Activated naive CD8-positive, alpha-beta T cell treated with anti-CD3 and anti-CD28 coated beads for 36 hours (primary cell): ENCODE results near the gene RNF146. TPM values are rescaled to one million over a fixed set of nuclear protein-coding genes. Genes with fewer than 3 reads are reported as not detected.
A peak's percentile ranks its signal among the peaks of the same experiment; 100 is the strongest.

Experiments
- DNase-seq: peaks from one replicate; pipeline ENCODE4 v3.0.0; 2021
- H3K27ac Mint-ChIP-seq: one replicate; pipeline ENCODE4 v1.8.0; 2022; ENCODE audit warnings: mild to moderate bottlenecking, moderate library complexity, mixed read lengths
- H3K27me3 Mint-ChIP-seq: one replicate; pipeline ENCODE4 v1.8.0; 2022; ENCODE audit warnings: mild to moderate bottlenecking, mixed read lengths
- H3K36me3 Mint-ChIP-seq: one replicate; pipeline ENCODE4 v1.8.0; 2021; ENCODE audit warnings: mild to moderate bottlenecking, mixed read lengths
- H3K4me1 Mint-ChIP-seq: one replicate; pipeline ENCODE4 v1.8.0; 2021; ENCODE audit warnings: mixed read lengths
- H3K4me3 Mint-ChIP-seq: one replicate; pipeline ENCODE4 v1.8.0; 2022; ENCODE audit warnings: mild to moderate bottlenecking, moderate library complexity, mixed read lengths
- H3K9me3 Mint-ChIP-seq: one replicate; pipeline ENCODE4 v1.8.0; 2022; ENCODE audit warnings: mixed read lengths
- total RNA-seq, 2 experiments: library from RNA; stranded (reverse); gene quantifications; one replicate each; pipeline ENCODE4 v1.2.3, GENCODE V29; 2021

The RNF146 gene
- total RNA-seq, 2 experiments from 2014 or later, result 11.2 to 13.1 TPM

- no peaks in the 10 kb centered on the region for H3K27me3 Mint-ChIP-seq
- H3K27ac Mint-ChIP-seq, result no peak overlapping the region
- peaks cover 31% of the 10 kb centered on the region for H3K4me1 Mint-ChIP-seq
Observed at GRCh38 chr6:127272576-127272975, 5.9 kb downstream of the RNF146 start.

GRCh38 chr6:127273499-127273898 is 6.8 kb downstream of the RNF146 start:
- Mint-ChIP-seq H3K4me3 (no peak overlapping the region), H3K4me1 (peaks cover 28% of the 10 kb centered on the region), H3K36me3 (peaks cover 9% of the 10 kb centered on the region), H3K27me3 (no peaks in the 10 kb centered on the region), H3K27ac (no peak overlapping the region), H3K9me3 (no peaks in the 10 kb centered on the region)
- no peak for DNase-seq

More at GRCh38 chr6:127272576-127272975, 5.9 kb downstream of the RNF146 start:
- H3K4me3 Mint-ChIP-seq, result no peak overlapping the region
- no peaks in the 10 kb centered on the region for H3K9me3 Mint-ChIP-seq
- peaks cover 9% of the 10 kb centered on the region for H3K36me3 Mint-ChIP-seq
- DNase-seq, result no peak

GRCh38 chr6:127276331-127276730 is 9.7 kb downstream of the RNF146 start:
- H3K36me3 Mint-ChIP-seq, result peaks cover 4% of the 10 kb centered on the region

GRCh38 chr6:127277878-127278843 is 11.5 kb downstream of the RNF146 start:
- H3K36me3 Mint-ChIP-seq, result peaks cover 13% of the 10 kb centered on the region
- no peak for DNase-seq
- H3K27ac Mint-ChIP-seq, result no peak overlapping the region
- peaks cover 10% of the 10 kb centered on the region for H3K4me1 Mint-ChIP-seq
- no peaks in the 10 kb centered on the region for H3K9me3 Mint-ChIP-seq
- H3K4me3 Mint-ChIP-seq, result no peak overlapping the region
- no peaks in the 10 kb centered on the region for H3K27me3 Mint-ChIP-seq

More at GRCh38 chr6:127276331-127276730, 9.7 kb downstream of the RNF146 start:
- peaks cover 16% of the 10 kb centered on the region for H3K4me1 Mint-ChIP-seq
- DNase-seq, result no peak
- H3K9me3 Mint-ChIP-seq, result no peaks in the 10 kb centered on the region
- no peak overlapping the region for H3K4me3 Mint-ChIP-seq
- no peaks in the 10 kb centered on the region for H3K27me3 Mint-ChIP-seq
- H3K27ac Mint-ChIP-seq, result no peak overlapping the region

- H3K27me3 Mint-ChIP-seq, result no peaks in the 10 kb centered on the region
- no peak overlapping the region for H3K27ac Mint-ChIP-seq
- peaks cover 11% of the 10 kb centered on the region for H3K4me1 Mint-ChIP-seq
- DNase-seq, result no peak
- H3K9me3 Mint-ChIP-seq, result no peaks in the 10 kb centered on the region
- peaks cover 22% of the 10 kb centered on the region for H3K36me3 Mint-ChIP-seq
- H3K4me3 Mint-ChIP-seq, result no peak overlapping the region
Observed at GRCh38 chr6:127279815-127280214, 13.2 kb downstream of the RNF146 start.

GRCh38 chr6:127282184-127282583 is 15.5 kb downstream of the RNF146 start:
- Mint-ChIP-seq H3K27ac (no peak overlapping the region), H3K36me3 (peaks cover 38% of the 10 kb centered on the region)

GRCh38 chr6:127288705-127289104 is 22.0 kb downstream of the RNF146 start:
- Mint-ChIP-seq H3K27me3 (no peaks in the 10 kb centered on the region), H3K36me3 (peaks cover 58% of the 10 kb centered on the region), H3K4me1 (peaks cover 43% of the 10 kb centered on the region), H3K4me3 (no peak overlapping the region), H3K27ac (peak overlapping the region; percentile 70), H3K9me3 (no peaks in the 10 kb centered on the region)
- no peak for DNase-seq

More at GRCh38 chr6:127282184-127282583, 15.5 kb downstream of the RNF146 start:
- Mint-ChIP-seq H3K27me3 (no peaks in the 10 kb centered on the region), H3K4me1 (peaks cover 7% of the 10 kb centered on the region), H3K9me3 (no peaks in the 10 kb centered on the region), H3K4me3 (no peak overlapping the region)
- no peak for DNase-seq

GRCh38 chr6:127289934-127290333 is 23.3 kb downstream of the RNF146 start:
- H3K4me3 Mint-ChIP-seq, result no peak overlapping the region
- H3K4me1 Mint-ChIP-seq, result peaks cover 46% of the 10 kb centered on the region
- H3K27ac Mint-ChIP-seq, result peak overlapping the region; percentile 64
- H3K27me3 Mint-ChIP-seq, result no peaks in the 10 kb centered on the region
- no peaks in the 10 kb centered on the region for H3K9me3 Mint-ChIP-seq
- H3K36me3 Mint-ChIP-seq, result peaks cover 56% of the 10 kb centered on the region
- DNase-seq, result no peak

GRCh38 chr6:127290391-127291265 is 24.0 kb downstream of the RNF146 start:
- Mint-ChIP-seq H3K4me1 (peaks cover 46% of the 10 kb centered on the region), H3K4me3 (no peak overlapping the region), H3K36me3 (peaks cover 54% of the 10 kb centered on the region), H3K27ac (peak overlapping the region; percentile 64), H3K9me3 (no peaks in the 10 kb centered on the region), H3K27me3 (no peaks in the 10 kb centered on the region)
- no peak for DNase-seq

- H3K36me3 Mint-ChIP-seq, result peaks cover 47% of the 10 kb centered on the region
- peaks cover 46% of the 10 kb centered on the region for H3K4me1 Mint-ChIP-seq
- H3K4me3 Mint-ChIP-seq, result no peak overlapping the region
- H3K27ac Mint-ChIP-seq, result peak overlapping the region; percentile 64
- no peak for DNase-seq
- H3K27me3 Mint-ChIP-seq, result no peaks in the 10 kb centered on the region
- no peaks in the 10 kb centered on the region for H3K9me3 Mint-ChIP-seq
Observed at GRCh38 chr6:127291495-127291894, 24.8 kb downstream of the RNF146 start.

- Mint-ChIP-seq H3K36me3 (peaks cover 12% of the 10 kb centered on the region), H3K27ac (no peak overlapping the region), H3K9me3 (no peaks in the 10 kb centered on the region), H3K4me1 (peaks cover 23% of the 10 kb centered on the region), H3K4me3 (no peak overlapping the region), H3K27me3 (no peaks in the 10 kb centered on the region)
- no peak for DNase-seq
Observed at GRCh38 chr6:127297502-127298070, 30.9 kb downstream of the RNF146 start.

GRCh38 chr6:127298475-127298874 is 31.8 kb downstream of the RNF146 start:
- Mint-ChIP-seq H3K27ac (no peak overlapping the region), H3K4me3 (no peak overlapping the region)

GRCh38 chr6:127299522-127300240 is 33.0 kb downstream of the RNF146 start:
- peaks cover 5% of the 10 kb centered on the region for H3K36me3 Mint-ChIP-seq
- no peak overlapping the region for H3K4me3 Mint-ChIP-seq
- H3K9me3 Mint-ChIP-seq, result no peaks in the 10 kb centered on the region
- no peak overlapping the region for H3K27ac Mint-ChIP-seq
- H3K27me3 Mint-ChIP-seq, result no peaks in the 10 kb centered on the region
- no peak for DNase-seq
- peaks cover 17% of the 10 kb centered on the region for H3K4me1 Mint-ChIP-seq

More at GRCh38 chr6:127298475-127298874, 31.8 kb downstream of the RNF146 start:
- Mint-ChIP-seq H3K36me3 (peaks cover 10% of the 10 kb centered on the region), H3K4me1 (peaks cover 20% of the 10 kb centered on the region), H3K9me3 (no peaks in the 10 kb centered on the region), H3K27me3 (no peaks in the 10 kb centered on the region)
- DNase-seq, result no peak

- no peaks in the 10 kb centered on the region for H3K9me3 Mint-ChIP-seq
- DNase-seq, result no peak
- H3K27ac Mint-ChIP-seq, result no peak overlapping the region
- H3K36me3 Mint-ChIP-seq, result peaks cover 5% of the 10 kb centered on the region
- H3K27me3 Mint-ChIP-seq, result no peaks in the 10 kb centered on the region
- H3K4me1 Mint-ChIP-seq, result peaks cover 23% of the 10 kb centered on the region
- no peak overlapping the region for H3K4me3 Mint-ChIP-seq
Observed at GRCh38 chr6:127300411-127300810, 33.7 kb downstream of the RNF146 start.
